H9 (cell line): ENCODE data around the gene CAV3. TPM values are rescaled to one million over a fixed set of nuclear protein-coding genes. Genes with fewer than 3 reads are reported as not detected.

Source experiments
- DNase-seq: peaks from one replicate; pipeline ENCODE4 v3.0.0-alpha.2; 2017
- H2AFZ ChIP-seq: one replicate; pipeline ENCODE4 v1.6.1; 2013; ENCODE audit warnings: mild to moderate bottlenecking, low read length, control low read depth, moderate library complexity
- H2AK5ac ChIP-seq: 2 replicates; pipeline ENCODE4 v1.6.1; 2013; ENCODE audit warnings: low read length, control low read depth, mixed read lengths; ENCODE audit not compliant: insufficient read length
- H2BK120ac ChIP-seq: one replicate; pipeline ENCODE4 v1.6.1; 2013; ENCODE audit warnings: low read depth, mild to moderate bottlenecking, low read length, control low read depth, inconsistent platforms; ENCODE audit not compliant: poor library complexity, severe bottlenecking
- H2BK12ac ChIP-seq: 2 replicates; pipeline ENCODE4 v1.6.1; 2013; ENCODE audit warnings: low read length, control low read depth, mixed read lengths, low read depth; ENCODE audit not compliant: insufficient read length
- H2BK15ac ChIP-seq: 2 replicates; pipeline ENCODE4 v1.6.1; 2013; ENCODE audit warnings: low read depth, low read length, control low read depth
- H2BK20ac ChIP-seq: one replicate; pipeline ENCODE4 v1.6.1; 2013; ENCODE audit warnings: low read depth, mild to moderate bottlenecking, low read length, control low read depth, inconsistent platforms; ENCODE audit not compliant: poor library complexity, severe bottlenecking
- H2BK5ac ChIP-seq: 2 replicates; pipeline ENCODE4 v1.6.1; 2013; ENCODE audit warnings: low read length, control low read depth, mixed read lengths; ENCODE audit not compliant: insufficient read length
- H3K14ac ChIP-seq: 2 replicates; pipeline ENCODE4 v1.6.1; 2013; ENCODE audit warnings: low read length, control low read depth; ENCODE audit not compliant: insufficient read depth
- H3K18ac ChIP-seq: 2 replicates; pipeline ENCODE4 v1.6.1; 2013; ENCODE audit warnings: low read depth, mild to moderate bottlenecking, mixed read lengths, low read length, control low read depth; ENCODE audit not compliant: insufficient read length
- H3K23ac ChIP-seq: 2 replicates; pipeline ENCODE4 v1.6.1; 2013; ENCODE audit warnings: low read length, control low read depth, mixed read lengths, low read depth; ENCODE audit not compliant: insufficient read length
- H3K23me2 ChIP-seq: 2 replicates; pipeline ENCODE4 v1.6.1; 2013; ENCODE audit warnings: low read depth, mild to moderate bottlenecking, mixed read lengths, low read length, control low read depth; ENCODE audit not compliant: insufficient read length, poor library complexity, severe bottlenecking
- H3K27ac ChIP-seq: 2 replicates; pipeline ENCODE4 v1.5.1; 2013; ENCODE audit warnings: low read length, control low read depth, mixed read lengths, low read depth; ENCODE audit not compliant: insufficient read length
- H3K27me3 ChIP-seq: 2 replicates; pipeline ENCODE4 v1.6.1; 2013; ENCODE audit warnings: low read length, control low read depth, inconsistent platforms; ENCODE audit not compliant: insufficient read depth
- H3K4ac ChIP-seq: 2 replicates; pipeline ENCODE4 v1.6.1; 2013; ENCODE audit warnings: low read depth, mild to moderate bottlenecking, control low read depth, inconsistent platforms, low read length, moderate library complexity
- H3K4me1 ChIP-seq: 2 replicates; pipeline ENCODE4 v1.6.1; 2013; ENCODE audit warnings: low read length, control low read depth, inconsistent platforms; ENCODE audit not compliant: insufficient read depth
- H3K4me2 ChIP-seq: 2 replicates; pipeline ENCODE4 v1.6.1; 2013; ENCODE audit warnings: low read length, control low read depth, mixed read lengths; ENCODE audit not compliant: insufficient read length, insufficient read depth
- H3K56ac ChIP-seq: 2 replicates; pipeline ENCODE4 v1.6.1; 2013; ENCODE audit warnings: low read depth, mild to moderate bottlenecking, mixed read lengths, low read length, control low read depth; ENCODE audit not compliant: insufficient read length
- H3K79me1 ChIP-seq: 2 replicates; pipeline ENCODE4 v1.6.1; 2013; ENCODE audit warnings: low read depth, mild to moderate bottlenecking, moderate library complexity, low read length, control low read depth, inconsistent platforms; ENCODE audit not compliant: insufficient read depth, poor library complexity, severe bottlenecking
- H3K79me2 ChIP-seq: 2 replicates; pipeline ENCODE4 v1.6.1; 2013; ENCODE audit warnings: low read length, control low read depth, inconsistent platforms; ENCODE audit not compliant: insufficient read depth
- H3K9ac ChIP-seq: 2 replicates; pipeline ENCODE4 v1.6.1; 2013; ENCODE audit warnings: low read length, control low read depth, mixed read lengths; ENCODE audit not compliant: insufficient read length; ENCODE audit errors: extremely low read depth
- H3K9me3 ChIP-seq: one replicate; pipeline ENCODE4 v1.6.1; 2013; ENCODE audit warnings: low read depth, low read length, inconsistent platforms; ENCODE audit not compliant: control insufficient read depth
- H3T11ph ChIP-seq: one replicate; pipeline ENCODE4 v1.6.1; 2013; ENCODE audit warnings: mild to moderate bottlenecking, low read length, control low read depth, inconsistent platforms
- H4K20me1 ChIP-seq: one replicate; pipeline ENCODE4 v1.6.1; 2013; ENCODE audit not compliant: control insufficient read depth, insufficient read length, insufficient read depth
- H4K5ac ChIP-seq: 2 replicates; pipeline ENCODE4 v1.6.1; 2013; ENCODE audit warnings: low read depth, mild to moderate bottlenecking, mixed read lengths, low read length, control low read depth; ENCODE audit not compliant: insufficient read length
- H4K8ac ChIP-seq: replicated peaks from 2 replicates; pipeline ENCODE4 v1.6.1; 2013; ENCODE audit warnings: low read length, control low read depth, mixed read lengths, low read depth; ENCODE audit not compliant: insufficient read length
- H4K91ac ChIP-seq: 2 replicates; pipeline ENCODE4 v1.6.1; 2013; ENCODE audit warnings: low read depth, mild to moderate bottlenecking, moderate library complexity, mixed read lengths, low read length, control low read depth; ENCODE audit not compliant: insufficient read length
- H3K27ac Mint-ChIP-seq, 3 experiments: 2 replicates in 2 of 3; 3 replicates in 1 of 3; pipeline ENCODE4 v1.8.0; 2020 to 2021; ENCODE audit warnings: mixed read lengths in 3 of 3, mild to moderate bottlenecking in 1 of 3, moderate library complexity in 1 of 3
- H3K27me3 Mint-ChIP-seq: 2 replicates; pipeline ENCODE4 v1.8.0; 2021; ENCODE audit warnings: low read depth, mild to moderate bottlenecking, moderate library complexity, mixed read lengths
- H3K36me3 Mint-ChIP-seq, 3 experiments: 2 replicates in 2 of 3; 3 replicates in 1 of 3; pipeline ENCODE4 v1.8.0; 2020 to 2021; ENCODE audit warnings: low read depth in 3 of 3, mixed read lengths in 3 of 3; ENCODE audit not compliant: insufficient read depth in 1 of 3
- H3K4me1 Mint-ChIP-seq, 2 experiments: 2 replicates each; pipeline ENCODE4 v1.8.0; 2020; ENCODE audit warnings: mixed read lengths in 2 of 2
- H3K4me3 Mint-ChIP-seq, 2 experiments: 2 replicates in 1 of 2; 3 replicates in 1 of 2; pipeline ENCODE4 v1.8.0; 2020 to 2021; ENCODE audit warnings: mild to moderate bottlenecking in 2 of 2, mixed read lengths in 2 of 2, moderate library complexity in 1 of 2
- H3K9me3 Mint-ChIP-seq, 2 experiments: 2 replicates in 1 of 2; 3 replicates in 1 of 2; pipeline ENCODE4 v1.8.0; 2020; ENCODE audit warnings: mild to moderate bottlenecking in 2 of 2, mixed read lengths in 2 of 2, moderate library complexity in 1 of 2
- CTCF ChIP-seq: fragments of 200-600 bp; sonication (generic); conservative IDR thresholded peaks from 3 replicates; pipeline ENCODE4 v1.8.0; 2021; ENCODE audit warnings: antibody characterized with exemption, mild to moderate bottlenecking
- WGBS: extraction: QIAGEN DNeasy Blood & Tissue Kit; methylation state at CpG from one replicate; pipeline ENCODE4 v1.1.7; 2013; ENCODE audit warnings: missing lambda C conversion rate, low lambda C conversion rate, mixed read lengths; ENCODE audit not compliant: insufficient read length; ENCODE audit errors: extremely low coverage; 5-methylcytosine and 5-hydroxymethylcytosine counted together
- total RNA-seq: library from RNA; stranded (reverse); gene quantifications from 2 replicates; pipeline ENCODE4 v1.2.1, GENCODE V29; 2021

CAV3 gene
- total RNA-seq, 1 experiment from 2014 or later, result not detected

- no peak overlapping the region for H3K18ac ChIP-seq
- no peak overlapping the region for H2BK5ac ChIP-seq
- H3K27ac ChIP-seq, result no peak overlapping the region
- no peak overlapping the region for H2BK12ac ChIP-seq
- H3K4me3 Mint-ChIP-seq, result no peak overlapping the region
- no peaks in the 10 kb centered on the region for H3K9me3 ChIP-seq
- H3K23ac ChIP-seq, result no peak overlapping the region
- H3K23me2 ChIP-seq, result no peaks in the 10 kb centered on the region
- peaks cover 94% of the 10 kb centered on the region for H3K27me3 Mint-ChIP-seq
- H3K9ac ChIP-seq, result no peak overlapping the region
- H3T11ph ChIP-seq, result no peak overlapping the region
- no peak overlapping the region for H4K5ac ChIP-seq
- WGBS, result no CpG with 5 or more reads among the region's 2 CpGs
- TF ChIP-seq CTCF, result no peak
- H3K79me2 ChIP-seq, result no peaks in the 10 kb centered on the region
- peaks cover 4 to 14% of the 10 kb centered on the region in 2 experiments for H3K4me1 Mint-ChIP-seq
- H3K4me2 ChIP-seq, result no peak overlapping the region
- H4K91ac ChIP-seq, result no peak overlapping the region
- H3K56ac ChIP-seq, result no peak overlapping the region
- H3K79me1 ChIP-seq, result no peaks in the 10 kb centered on the region
- no peak overlapping the region for H4K8ac ChIP-seq
- no peak for DNase-seq
- no peak overlapping the region for H2BK15ac ChIP-seq
- H3K4ac ChIP-seq, result no peak overlapping the region
- peaks cover 0 to 17% of the 10 kb centered on the region in 2 experiments; a peak in 4 of 5 replicates for H3K9me3 Mint-ChIP-seq
- no peaks in the 10 kb centered on the region for H3K4me1 ChIP-seq
- no peak overlapping the region for H3K14ac ChIP-seq
- H4K20me1 ChIP-seq, result peaks cover 2% of the 10 kb centered on the region
- H2AFZ ChIP-seq, result no peak overlapping the region
- peaks cover 54% of the 10 kb centered on the region for H3K27me3 ChIP-seq
- no peak overlapping the region for H2BK120ac ChIP-seq
- H2BK20ac ChIP-seq, result no peak overlapping the region
- no peak overlapping the region for H2AK5ac ChIP-seq
- H3K27ac Mint-ChIP-seq, result no peak overlapping the region
- H3K36me3 Mint-ChIP-seq, result peaks cover 0 to 5% (median 0%) of the 10 kb centered on the region in 3 experiments; a peak in 2 of 7 replicates
Measured at GRCh38 chr3:8712908-8713255, 20.7 kb upstream of the CAV3 start.
